IPS-NIHi7 (cell line): Measurements from ENCODE around the gene OR4D5.

Source experiments
- DNase-seq: peaks from one replicate; pipeline ENCODE4 v3.0.0; 2012; ENCODE audit warnings: mixed read lengths; ENCODE audit errors: extremely low spot score

OR4D5 gene

DNA sequence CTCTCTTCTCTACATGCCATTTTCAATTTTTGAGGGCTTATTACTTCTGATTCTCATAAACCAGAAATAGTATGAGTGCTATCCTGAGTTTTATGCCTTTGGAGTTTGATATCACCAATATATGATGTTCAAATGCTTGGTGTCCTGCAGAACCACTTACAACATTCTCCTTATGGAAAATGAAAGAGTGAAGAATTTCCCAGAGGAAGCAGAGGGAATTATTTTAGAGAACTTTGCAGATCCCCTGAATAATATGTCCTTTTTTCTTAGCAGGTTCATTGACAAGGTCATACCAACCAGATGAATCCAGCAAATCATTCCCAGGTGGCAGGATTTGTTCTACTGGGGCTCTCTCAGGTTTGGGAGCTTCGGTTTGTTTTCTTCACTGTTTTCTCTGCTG is at the start of gene OR4D5:
OR4D5 (plus strand) TSS at position 301 of the 400 bp plus-strand sequence; CDS start at position 301, 0 bp downstream.
- no peak for DNase-seq

DNA sequence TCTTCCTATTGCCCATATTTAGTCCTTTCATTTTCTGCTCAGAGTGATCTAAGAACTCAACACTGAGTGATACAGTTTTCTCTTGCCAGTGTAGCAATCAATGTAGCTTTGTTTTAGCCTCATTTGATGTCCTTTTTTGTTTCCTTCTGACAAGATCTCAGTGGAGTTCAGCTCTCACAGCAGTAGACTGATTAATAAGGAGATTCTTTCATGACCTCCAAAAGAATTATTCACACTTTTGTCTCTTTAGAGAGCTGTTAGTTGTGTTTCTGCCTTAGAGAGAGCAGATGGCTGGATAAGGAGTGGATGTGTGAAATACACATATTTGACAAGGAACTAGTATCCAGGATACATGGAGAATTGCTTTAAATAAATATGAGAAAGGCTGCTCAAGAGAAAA is 47.4 kb upstream of the OR4D5 start:
- no peak for DNase-seq

DNA sequence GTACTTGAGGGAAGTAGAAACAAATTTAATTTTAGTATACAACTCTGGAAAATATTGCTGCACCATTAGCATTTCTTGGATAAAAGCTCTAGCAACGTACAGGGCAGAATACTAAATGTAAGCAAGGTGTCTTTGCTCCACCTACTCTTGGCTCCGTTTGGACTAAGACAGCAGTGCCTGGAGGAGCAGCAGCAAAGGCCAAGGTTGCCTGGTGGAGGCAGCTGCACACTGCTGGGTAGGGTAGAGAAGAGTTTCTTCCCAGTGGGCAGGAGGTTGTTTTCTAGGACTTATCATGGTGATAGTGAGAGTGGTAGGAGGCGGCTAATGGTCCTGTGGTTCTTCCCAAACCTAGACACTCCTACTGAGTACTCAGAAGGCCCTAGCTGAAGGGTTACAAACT is 39.6 kb upstream of the OR4D5 start:
- DNase-seq, result no peak

GRCh38 chr11:123901867-123902266 is 37.5 kb upstream of the OR4D5 start, which contains the start of gene OR8D4:
TSS of gene OR8D4 (plus strand) at chr11:123902167. CDS start at chr11:123906432, 4,265 bp downstream.
- DNase-seq, result no peak

DNA sequence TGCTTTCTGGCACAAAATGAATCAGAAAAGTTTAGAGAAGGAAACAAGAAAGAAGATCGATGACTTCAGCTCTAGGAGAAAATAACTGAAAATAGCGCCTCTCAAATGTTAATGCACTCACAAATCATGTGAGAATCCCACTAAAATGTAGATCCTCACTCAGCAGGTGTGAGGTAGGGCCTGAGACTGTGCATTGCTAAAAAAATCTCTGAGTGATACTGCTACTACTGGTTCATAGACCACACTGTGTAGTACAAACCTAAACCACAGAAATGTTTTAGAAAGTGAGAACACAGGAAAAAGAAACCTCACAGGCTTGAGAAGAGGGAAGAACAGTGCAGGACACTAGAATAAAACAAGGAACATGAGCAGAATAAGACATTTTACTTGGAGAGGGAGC is 35.5 kb upstream of the OR4D5 start:
- no peak for DNase-seq

DNA sequence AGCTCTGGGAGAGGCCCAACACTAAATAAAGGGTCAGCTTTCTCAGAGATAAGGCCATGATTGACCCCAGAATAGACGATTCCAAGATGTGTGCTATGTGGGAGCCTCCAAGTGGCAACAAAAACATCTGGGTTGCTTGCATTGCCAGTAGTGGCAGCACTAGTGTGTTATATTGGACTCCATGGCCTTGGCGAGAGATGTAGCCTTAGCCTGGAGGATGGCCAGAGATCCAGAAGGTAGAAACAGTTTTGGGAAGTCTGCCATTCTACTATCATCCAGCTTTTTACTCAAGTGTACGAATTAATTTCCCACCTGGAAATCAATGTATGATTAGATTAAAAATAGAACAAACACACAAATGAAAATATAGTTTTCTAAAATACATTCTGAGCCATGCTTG is 34.5 kb upstream of the OR4D5 start:
- no peak for DNase-seq

DNA sequence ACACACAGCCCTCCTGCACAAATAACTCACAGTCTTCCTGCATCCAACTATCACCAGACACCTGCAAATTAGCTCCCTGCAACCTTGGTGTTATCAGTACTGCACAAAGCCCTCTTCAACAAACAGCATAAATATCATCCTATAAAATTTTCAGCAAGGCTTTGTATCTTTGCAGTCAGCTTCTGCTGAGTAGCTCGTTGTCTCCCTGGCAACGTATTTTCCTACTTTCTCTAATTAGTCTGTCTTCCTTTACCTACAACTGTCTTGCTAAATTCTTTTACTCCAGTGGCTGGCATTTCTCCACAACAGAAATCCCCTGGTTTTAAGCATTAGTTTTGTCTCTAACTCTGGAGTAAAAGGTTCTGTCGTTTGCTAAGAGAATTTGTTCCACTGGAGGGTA is 33.6 kb upstream of the OR4D5 start:
- no peak for DNase-seq

GRCh38 chr11:123920943-123921342 is 18.5 kb upstream of the OR4D5 start:
- DNase-seq, result no peak

GRCh38 chr11:123924027-123924426 is 15.4 kb upstream of the OR4D5 start:
- DNase-seq, result no peak

DNA sequence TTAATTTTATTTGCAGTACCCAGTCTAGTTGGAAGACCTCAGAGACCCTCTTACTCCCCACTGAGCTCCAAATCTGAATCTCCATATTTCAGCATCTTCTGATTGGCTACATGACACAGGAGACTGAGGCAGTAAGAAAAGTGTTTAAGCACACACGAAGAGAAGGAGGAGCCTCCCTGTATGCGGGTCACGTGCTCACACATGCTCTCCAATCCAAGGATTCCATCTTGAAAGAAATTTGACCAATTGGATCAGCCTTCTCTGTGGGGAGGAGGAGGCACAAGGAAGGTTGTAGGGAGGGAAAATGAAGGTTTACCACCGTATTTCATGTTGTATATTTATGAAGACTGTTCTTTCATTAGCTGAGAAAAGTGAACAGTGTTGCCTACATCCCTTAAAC is 3.0 kb downstream of the OR4D5 start:
- no peak for DNase-seq

DNA sequence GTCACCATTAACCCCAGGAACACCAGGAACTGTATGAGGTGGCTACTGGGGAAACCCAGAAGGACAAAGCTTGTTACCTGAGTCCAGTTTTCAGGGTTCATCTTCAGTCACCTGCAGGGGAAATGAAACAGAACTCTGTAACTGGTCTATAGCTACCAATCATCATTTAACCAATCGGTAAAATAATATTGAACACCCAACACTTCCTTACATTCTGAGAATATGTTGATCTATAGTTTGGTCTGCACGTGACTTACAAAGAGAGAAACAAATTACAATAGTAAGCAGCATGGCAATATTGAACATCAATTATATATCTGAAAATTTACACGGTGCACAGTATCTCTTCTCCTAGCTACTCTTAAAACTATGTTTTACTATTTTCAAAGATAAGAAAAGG is 4.3 kb downstream of the OR4D5 start, which contains the start of gene OR6T1:
OR6T1 (minus strand) TSS at position 101 of the 400 bp plus-strand sequence; CDS start at position 101, 0 bp downstream.
- DNase-seq, result no peak

DNA sequence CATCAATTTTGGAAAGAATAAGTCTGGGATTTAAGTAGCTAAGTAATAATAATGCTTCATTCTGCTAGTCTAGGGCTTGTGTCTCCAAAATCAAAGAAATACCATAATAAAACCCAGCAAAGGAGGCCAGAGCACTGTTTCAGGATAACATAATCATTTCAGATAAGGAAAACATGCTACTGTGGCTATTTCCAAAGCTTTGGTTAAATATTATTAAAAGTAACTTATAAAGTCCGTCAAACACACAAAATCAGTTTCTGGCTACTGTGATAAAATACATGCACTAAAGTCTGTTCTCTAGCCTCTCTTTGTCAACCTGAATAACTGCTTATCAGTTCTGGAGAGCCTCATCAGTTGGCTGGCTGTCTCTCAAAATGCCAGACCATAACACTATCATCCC is 5.7 kb downstream of the OR4D5 start:
- DNase-seq, result no peak

DNA sequence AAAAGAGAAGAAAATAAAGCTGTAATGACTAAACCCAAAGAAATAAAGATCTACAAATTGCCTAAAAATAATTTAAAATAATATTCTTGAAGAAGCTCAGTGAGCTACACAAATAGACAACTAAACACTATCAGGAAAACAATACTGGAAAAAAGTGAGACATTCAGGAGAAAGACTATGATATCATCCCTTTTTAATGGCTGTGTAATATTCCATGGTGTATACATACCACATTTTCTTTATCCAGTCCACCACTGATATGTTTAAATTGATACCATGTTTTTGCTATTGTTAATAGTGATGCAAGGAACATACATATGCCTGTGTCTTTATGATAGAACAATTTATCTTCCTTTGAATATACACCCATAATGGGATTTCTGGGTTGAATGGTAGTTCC is 17.3 kb downstream of the OR4D5 start:
- no peak for DNase-seq

DNA sequence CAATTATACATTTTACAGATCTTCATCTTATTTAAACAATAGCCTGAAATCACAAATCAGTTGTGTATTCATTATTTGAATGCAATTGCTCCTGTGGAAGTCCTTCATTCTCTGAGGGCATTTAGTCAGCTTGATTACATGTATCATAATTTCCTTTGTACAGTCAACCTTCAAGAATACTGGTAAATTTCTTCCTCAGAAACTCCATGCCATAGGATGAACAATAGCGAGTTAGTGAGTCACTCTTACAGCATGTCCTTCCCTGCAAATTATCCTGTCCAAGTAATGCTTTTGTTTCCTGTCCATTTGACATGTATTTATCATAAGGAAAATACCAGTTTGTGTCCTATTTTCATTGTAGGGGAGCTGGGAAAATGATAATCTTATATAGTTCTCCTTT is 34.4 kb downstream of the OR4D5 start:
- no peak for DNase-seq

GRCh38 chr11:123976770-123977560 is 37.5 kb downstream of the OR4D5 start:
- no peak for DNase-seq

GRCh38 chr11:123977731-123978347 is 38.4 kb downstream of the OR4D5 start, which contains the start of gene OR10S1:
TSS of gene OR10S1 (minus strand) at chr11:123977781. CDS start at chr11:123977664, 117 bp downstream.
- DNase-seq, result no peak

GRCh38 chr11:123979311-123979710 is 39.9 kb downstream of the OR4D5 start:
- no peak for DNase-seq
